ENCODE data around the gene FMNL2.

Gene FMNL2

GRCh38 chr2:152632736-152633135 is 297.8 kb downstream of the FMNL2 start:
- TF ChIP-seq CTCF (IDR thresholded peaks at IDR 0.05) (no peak), ZFX (IDR thresholded peaks at IDR 0.05; ENCODE audit: borderline replicate concordance) (no peak)
- H3K27ac ChIP-seq, result no peak overlapping the region

- no peak overlapping the region for H3K27ac ChIP-seq
- TF ChIP-seq ZFX (IDR thresholded peaks at IDR 0.05; ENCODE audit: borderline replicate concordance), result no peak
- peak; percentile 67 for TF ChIP-seq CTCF (IDR thresholded peaks at IDR 0.05)
Observed at GRCh38 chr2:152635635-152636298, 300.8 kb downstream of the FMNL2 start.

- no peak overlapping the region for H3K27ac ChIP-seq
- TF ChIP-seq ZFX (IDR thresholded peaks at IDR 0.05; ENCODE audit: borderline replicate concordance) (no peak), CTCF (IDR thresholded peaks at IDR 0.05) (no peak)
Observed at GRCh38 chr2:152637251-152637650, 302.3 kb downstream of the FMNL2 start.

- TF ChIP-seq CTCF (IDR thresholded peaks at IDR 0.05) (no peak), ZFX (IDR thresholded peaks at IDR 0.05; ENCODE audit: borderline replicate concordance) (no peak)
- H3K27ac ChIP-seq, result no peak overlapping the region
Observed at GRCh38 chr2:152638056-152638455, 303.1 kb downstream of the FMNL2 start.

DNA sequence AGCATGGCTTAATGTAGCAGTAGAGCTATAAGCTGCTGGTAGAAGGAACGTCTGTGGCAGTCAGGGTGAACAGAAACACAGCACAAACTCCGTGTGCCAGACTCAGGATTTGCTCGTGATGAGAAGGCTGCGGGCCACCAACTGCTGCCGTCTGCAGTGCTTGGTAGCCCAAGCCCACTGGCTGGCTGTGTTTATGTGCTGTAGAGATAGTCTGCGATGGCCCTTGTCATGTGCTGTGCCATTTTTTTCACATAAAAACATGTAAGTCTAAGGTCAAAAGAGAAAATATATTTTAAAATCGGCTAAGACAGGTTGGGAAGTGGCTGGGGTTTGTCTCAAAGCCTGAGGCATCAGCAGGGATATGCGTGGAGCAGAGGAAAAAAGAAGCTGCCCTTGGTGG is 303.6 kb downstream of the FMNL2 start:
- TF ChIP-seq CTCF (IDR thresholded peaks at IDR 0.05) (no peak), ZFX (IDR thresholded peaks at IDR 0.05; ENCODE audit: borderline replicate concordance) (no peak)
- H3K27ac ChIP-seq, result no peak overlapping the region

- no peak for TF ChIP-seq CTCF (IDR thresholded peaks at IDR 0.05)
- no peak for TF ChIP-seq ZFX (IDR thresholded peaks at IDR 0.05; ENCODE audit: borderline replicate concordance)
- H3K27ac ChIP-seq, result no peak overlapping the region
Observed at GRCh38 chr2:152644189-152644873, 309.4 kb downstream of the FMNL2 start.

DNA sequence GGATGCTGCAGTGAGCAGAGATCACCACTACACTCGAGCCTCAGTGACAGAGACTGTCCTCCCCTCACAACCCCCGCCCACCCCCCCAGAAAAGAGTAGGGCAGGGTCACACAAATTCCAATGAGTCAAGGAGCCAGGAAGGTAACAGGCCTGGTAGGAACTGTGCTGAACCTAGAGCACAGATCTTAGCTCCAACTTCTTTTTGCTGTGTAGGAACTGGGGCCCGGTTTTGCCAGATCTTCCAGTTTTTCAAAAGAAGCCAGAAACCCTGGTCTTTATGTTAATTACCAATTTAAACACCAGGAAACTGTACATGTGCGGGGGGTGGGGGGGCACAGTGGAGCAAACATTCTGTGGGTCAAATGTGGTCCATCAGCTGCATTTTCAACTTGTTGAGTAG is 311.3 kb downstream of the FMNL2 start:
- H3K27ac ChIP-seq, result no peak overlapping the region
- TF ChIP-seq ZFX (IDR thresholded peaks at IDR 0.05; ENCODE audit: borderline replicate concordance) (no peak), CTCF (IDR thresholded peaks at IDR 0.05) (no peak)
